Lung microvascular endothelial cell (primary cell): Measurements from ENCODE around the gene BST1. TPM values are rescaled to one million over a fixed set of nuclear protein-coding genes. Genes with fewer than 3 reads are reported as not detected.

Source experiments
- DNase-seq, 2 donors: peaks; one replicate each; pipeline versions ENCODE4 v3.0.0 to v3.0.0-alpha.2; 2010; ENCODE audit warnings: low read depth in 2 of 2
- total RNA-seq: library from RNA; depleted of rRNA; stranded (reverse); fragments of >200 nt; gene quantifications from 2 replicates; pipeline ENCODE4 v1.2.1, GENCODE V29; 2014

The BST1 gene, protein sequence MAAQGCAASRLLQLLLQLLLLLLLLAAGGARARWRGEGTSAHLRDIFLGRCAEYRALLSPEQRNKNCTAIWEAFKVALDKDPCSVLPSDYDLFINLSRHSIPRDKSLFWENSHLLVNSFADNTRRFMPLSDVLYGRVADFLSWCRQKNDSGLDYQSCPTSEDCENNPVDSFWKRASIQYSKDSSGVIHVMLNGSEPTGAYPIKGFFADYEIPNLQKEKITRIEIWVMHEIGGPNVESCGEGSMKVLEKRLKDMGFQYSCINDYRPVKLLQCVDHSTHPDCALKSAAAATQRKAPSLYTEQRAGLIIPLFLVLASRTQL
- total RNA-seq, result 44.7 and 59.3 TPM in 2 replicates

GRCh38 chr4:15702941-15703403 is at the start of gene BST1:
Gene BST1, plus strand, starts transcription at chr4:15703065. Its CDS starts 80 bp downstream, at chr4:15703145.
- peak; percentile 55 to 64 for DNase-seq

- peak; percentile 34 to 42 for DNase-seq
These were observed 49.4 kb upstream of the BST1 start for GRCh38 chr4:15653420-15653819.

DNA sequence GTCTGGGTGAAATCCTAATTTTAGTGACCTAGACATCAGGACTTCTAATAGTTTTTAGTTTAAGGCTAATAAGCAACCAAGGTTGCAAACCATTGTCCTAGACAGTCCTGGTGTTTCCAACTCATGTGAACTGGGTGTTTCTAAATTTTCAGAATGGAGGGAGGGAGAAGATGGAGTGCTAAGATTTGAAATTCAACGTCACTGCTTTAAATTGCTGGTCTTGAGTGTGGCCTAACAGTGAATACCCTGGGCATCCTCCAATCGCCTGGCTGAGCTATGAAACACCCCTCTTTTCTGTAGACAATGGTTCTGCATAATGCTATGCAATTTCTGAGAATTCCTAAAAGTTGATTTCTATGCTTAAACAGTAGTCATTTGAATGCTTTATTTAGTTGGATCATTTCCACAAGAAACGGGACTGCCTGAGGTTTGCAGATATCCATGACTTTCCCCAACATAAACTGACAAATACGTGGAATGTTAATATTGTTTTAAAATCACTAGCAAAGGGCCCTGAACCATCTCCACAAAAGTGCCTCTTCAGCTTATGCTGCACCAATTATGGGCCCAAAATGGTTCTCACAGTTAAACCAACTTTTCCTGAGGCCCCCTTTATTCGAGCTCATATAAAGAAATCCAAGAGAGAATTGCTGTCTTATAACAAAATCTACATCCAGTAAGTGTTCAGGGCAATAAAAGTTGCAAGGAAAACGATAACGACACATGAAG is 48.8 kb upstream of the BST1 start:
- peak; percentile 55 to 70 for DNase-seq

DNA sequence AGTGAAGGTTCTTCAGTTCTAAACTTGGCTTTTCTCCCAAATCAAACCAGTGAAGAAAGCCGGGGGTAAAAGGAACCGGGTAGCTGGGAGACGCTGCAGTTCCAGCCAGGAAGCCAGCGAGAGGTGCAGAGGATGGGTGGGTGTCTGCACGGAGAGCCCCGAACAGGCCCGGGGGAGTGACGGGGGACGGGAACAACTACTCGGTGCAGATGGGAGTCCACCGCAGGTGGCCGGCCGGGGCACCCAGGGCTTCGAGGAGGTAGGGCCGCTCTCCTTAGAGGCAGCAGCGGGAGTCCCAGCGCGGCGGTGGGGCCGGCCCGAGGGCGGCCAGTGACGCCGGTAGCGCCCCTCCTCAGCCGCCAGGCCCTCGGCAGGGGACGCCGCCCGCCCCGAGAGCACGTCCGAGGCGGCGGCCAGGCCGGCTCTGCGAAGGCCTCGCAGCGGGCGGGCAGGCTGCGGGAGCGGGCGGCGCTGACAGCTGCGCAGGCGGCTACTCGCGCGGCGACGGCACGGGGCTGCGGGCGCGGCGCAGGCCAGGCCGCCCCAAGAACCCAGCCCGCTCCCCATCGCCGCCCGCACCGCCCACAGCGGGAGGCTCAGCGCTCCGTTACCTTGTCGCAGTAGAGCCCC is 48.2 kb upstream of the BST1 start:
- DNase-seq, result peak; percentile 47 to 51

- DNase-seq, result peak; percentile 90 to 93
These were observed 47.4 kb upstream of the BST1 start, which contains the start of gene FBXL5 for GRCh38 chr4:15655223-15656037. Gene FBXL5, minus strand, starts transcription at chr4:15655357. Its CDS starts 70 bp downstream, at chr4:15655287.

GRCh38 chr4:15656038-15656470 is 46.8 kb upstream of the BST1 start:
- DNase-seq, result no peak

GRCh38 chr4:15657366-15657765 is 45.5 kb upstream of the BST1 start:
- DNase-seq, result peak in 1 of 2 donors; percentile 35

DNA sequence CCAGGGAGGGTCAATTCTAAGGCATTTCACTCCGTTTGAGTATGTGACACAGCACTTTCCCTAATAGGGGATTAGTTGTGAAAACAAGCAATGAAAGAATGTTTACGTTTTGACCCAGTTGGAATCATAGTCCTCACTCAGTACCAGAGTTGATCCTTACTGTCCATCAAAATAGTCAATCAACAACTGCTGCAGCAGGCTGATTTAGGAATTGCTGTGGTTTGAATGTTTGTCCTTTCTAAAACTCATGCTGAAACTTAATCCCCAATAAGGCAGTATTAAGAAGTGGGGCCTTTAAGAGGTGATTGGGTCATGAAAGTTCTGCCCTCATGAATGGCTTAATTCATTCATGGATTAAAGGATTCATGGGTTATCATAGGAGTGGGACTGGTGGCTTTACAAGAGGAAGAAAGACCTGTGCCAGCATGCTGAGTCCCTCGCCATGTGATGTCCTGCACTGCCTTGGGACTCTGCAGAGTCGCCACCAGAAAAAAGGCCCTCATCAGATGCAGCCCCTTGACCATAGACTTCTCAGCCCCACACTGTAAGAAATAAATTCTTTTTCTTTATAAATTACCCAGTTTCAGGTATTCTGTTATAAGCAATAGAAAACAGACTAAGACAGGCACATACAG is 44.6 kb upstream of the BST1 start:
- no peak for DNase-seq

DNA sequence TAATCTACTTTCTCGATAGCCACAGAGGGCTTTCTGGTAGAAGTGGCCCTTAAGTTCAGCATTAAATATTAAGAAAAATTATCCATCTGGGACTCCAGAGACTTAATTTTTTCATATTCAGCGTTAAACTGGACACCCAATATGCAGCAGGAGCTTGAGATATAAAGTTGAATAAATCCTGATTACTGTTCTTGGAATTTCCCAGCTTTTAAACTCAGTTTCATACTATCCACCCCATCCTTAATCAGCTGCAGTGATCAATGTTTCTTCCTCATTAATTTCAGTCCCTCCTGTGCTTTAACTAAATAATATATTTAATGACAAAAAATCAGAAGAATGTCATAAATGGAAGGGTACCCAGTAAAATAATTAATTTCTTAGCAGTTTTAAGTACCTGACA is 44.1 kb upstream of the BST1 start:
- DNase-seq, result no peak

- peak; percentile 46 to 92 for DNase-seq
These were observed 42.9 kb upstream of the BST1 start for GRCh38 chr4:15659768-15660570.

- peak in 1 of 2 donors; percentile 91 for DNase-seq
These were observed 37.0 kb upstream of the BST1 start for GRCh38 chr4:15665753-15666365.

DNA sequence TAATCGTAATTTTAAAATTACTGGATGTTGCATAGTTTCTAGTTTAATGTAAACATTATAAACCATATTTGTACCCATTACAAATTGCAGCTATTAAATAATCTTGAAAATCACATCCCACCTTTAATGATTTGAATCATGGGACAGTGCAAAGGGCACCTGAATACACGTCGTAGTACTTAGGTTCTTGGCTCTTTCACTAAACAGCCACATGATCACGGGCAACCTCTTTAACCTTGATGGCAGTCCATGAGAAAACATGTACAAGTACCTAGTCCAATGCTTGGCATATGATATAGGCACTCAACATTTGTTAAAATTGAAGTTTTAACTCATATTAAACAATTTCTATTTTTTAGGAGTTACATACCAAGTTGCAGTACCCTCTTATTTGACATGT is 35.9 kb upstream of the BST1 start:
- no peak for DNase-seq

DNA sequence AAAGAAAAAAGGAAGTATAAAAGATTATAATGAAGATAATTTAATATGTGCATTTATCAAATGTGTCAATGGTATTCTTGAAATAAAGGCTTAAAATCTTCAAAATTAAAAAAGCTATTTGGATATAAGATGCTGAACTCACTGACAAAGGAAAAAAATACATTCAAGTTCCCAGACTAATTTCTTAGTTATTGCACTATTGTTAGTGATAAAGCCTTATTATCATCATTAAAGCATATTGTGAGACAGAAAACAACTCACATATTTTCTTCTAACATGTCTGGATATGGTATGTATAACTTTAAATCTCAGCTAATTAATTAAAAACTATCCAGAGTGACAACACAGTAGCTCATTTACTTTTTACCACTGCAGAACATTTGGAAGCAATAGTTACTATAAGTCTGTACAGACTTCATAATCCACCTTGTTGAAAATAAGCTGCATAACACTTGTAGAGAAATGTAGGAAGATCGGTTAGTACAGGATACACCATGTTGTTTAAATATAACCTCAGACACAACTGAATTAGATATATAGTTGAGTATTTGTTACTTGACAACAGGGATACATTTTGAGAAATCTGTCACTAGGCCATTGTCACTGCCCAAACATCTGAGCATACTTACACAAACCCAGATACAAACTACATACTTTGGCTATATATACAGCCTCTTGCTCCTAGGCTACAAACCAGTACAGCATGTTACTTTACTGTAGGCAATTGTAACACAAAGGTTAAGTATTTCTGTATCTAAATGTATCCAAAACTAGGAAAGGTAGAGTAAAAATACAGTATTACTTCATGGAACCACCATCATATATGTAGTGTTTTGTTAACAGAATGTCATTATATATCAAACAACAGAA is 34.1 kb upstream of the BST1 start:
- DNase-seq, result no peak

DNA sequence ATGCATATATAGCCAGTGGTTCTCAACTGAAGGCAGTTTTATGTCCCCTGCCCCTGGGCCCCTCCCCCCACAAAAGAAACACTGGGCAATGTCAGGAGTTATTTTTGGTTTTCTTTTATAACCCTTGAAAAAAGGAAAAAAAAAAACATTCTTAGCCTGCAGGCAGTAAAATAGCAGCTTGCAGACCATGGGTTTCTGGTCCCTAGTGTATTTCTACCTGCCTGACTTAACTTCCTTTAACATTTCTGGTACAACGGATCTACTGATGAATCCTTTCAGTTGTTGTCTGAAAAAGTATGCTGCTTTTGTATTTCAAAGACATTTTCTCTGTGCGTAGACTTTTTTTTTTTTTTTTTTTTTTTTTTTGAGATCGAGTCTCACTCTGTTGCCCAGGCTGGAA is 32.3 kb upstream of the BST1 start:
- DNase-seq, result no peak

DNA sequence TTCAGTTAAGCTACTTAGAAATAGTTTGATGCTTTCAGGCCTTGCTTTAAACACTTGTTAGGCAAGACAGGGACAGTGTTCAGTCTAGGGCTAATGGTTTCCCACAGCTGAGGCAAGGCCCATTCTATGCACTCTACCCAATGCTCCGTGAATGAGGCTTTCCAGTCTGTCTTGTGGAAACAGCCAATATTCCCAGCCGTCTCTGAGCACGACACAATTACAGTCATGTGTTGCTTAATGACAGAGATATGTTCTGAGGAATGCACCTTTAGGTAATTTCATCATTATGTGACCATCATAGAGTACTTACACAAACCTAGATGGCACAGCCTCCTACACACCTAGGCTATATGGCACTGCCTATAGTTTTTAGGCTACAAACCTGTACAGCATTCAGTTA is 30.8 kb upstream of the BST1 start:
- no peak for DNase-seq

DNA sequence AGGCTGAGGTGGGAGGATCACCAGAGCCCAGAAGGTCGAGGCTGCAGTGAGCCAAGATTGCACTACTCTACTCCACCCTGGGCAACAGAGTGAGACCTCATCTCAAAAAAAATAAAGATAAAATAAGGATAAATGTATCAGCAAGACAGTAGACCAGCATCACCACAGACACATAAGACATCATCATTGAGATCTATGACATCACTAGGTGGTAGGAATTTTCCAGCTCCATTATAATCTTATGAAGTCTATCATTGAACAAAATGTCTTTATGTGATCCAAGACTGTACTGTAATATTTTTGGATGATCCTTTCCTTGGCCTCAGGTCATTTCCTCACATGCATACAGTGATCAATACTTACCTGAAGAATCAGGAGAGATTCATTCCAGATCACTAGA is 29.5 kb upstream of the BST1 start:
- no peak for DNase-seq

GRCh38 chr4:15674046-15674445 is 28.8 kb upstream of the BST1 start:
- no peak for DNase-seq

- DNase-seq, result no peak
These were observed 27.9 kb upstream of the BST1 start for GRCh38 chr4:15674926-15675325.

- no peak for DNase-seq
These were observed 27.5 kb upstream of the BST1 start for GRCh38 chr4:15675356-15675755.
